Neural progenitor cell (in vitro differentiated cells): ENCODE results near the gene ZNF397. TPM values are rescaled to one million over a fixed set of nuclear protein-coding genes. Genes with fewer than 3 reads are reported as not detected.

ENCODE experiments used
- DNase-seq: peaks from one replicate; pipeline ENCODE4 v3.0.0-alpha.2; 2016; ENCODE audit warnings: low spot score
- H2AFZ ChIP-seq: fragments of 200-600 bp; sonication (generic); replicated peaks from 2 replicates; pipeline ENCODE4 v1.6.1; 2016; ENCODE audit warnings: antibody characterized with exemption
- H3F3A ChIP-seq: fragments of 200-600 bp; sonication (generic); 2 replicates; pipeline ENCODE4 v1.6.1; 2016; ENCODE audit warnings: antibody characterized with exemption, low read depth
- H3K27ac ChIP-seq: fragments of 200-600 bp; sonication (generic); 2 replicates; pipeline ENCODE4 v1.5.1; 2016; ENCODE audit warnings: mild to moderate bottlenecking
- H3K27me3 ChIP-seq: fragments of 200-600 bp; sonication (generic); 2 replicates; pipeline ENCODE4 v1.6.1; 2016; ENCODE audit warnings: mild to moderate bottlenecking, moderate library complexity
- H3K36me3 ChIP-seq: fragments of 200-600 bp; sonication (generic); 2 replicates; pipeline ENCODE4 v1.5.1; 2016
- H3K4me1 ChIP-seq: fragments of 200-600 bp; sonication (generic); 2 replicates; pipeline ENCODE4 v1.6.1; 2016; ENCODE audit warnings: mixed run types
- H3K4me2 ChIP-seq: fragments of 200-600 bp; sonication (generic); 2 replicates; pipeline ENCODE4 v1.6.1; 2016
- H3K4me3 ChIP-seq: fragments of 200-600 bp; sonication (generic); 2 replicates; pipeline ENCODE4 v1.5.1; 2016
- H3K79me2 ChIP-seq: fragments of 200-600 bp; sonication (generic); 2 replicates; pipeline ENCODE4 v1.6.1; 2016; ENCODE audit warnings: low read depth
- H3K9ac ChIP-seq: fragments of 200-600 bp; sonication (generic); 2 replicates; pipeline ENCODE4 v1.6.1; 2016
- H3K9me3 ChIP-seq: fragments of 200-600 bp; sonication (generic); 2 replicates; pipeline ENCODE4 v1.5.1; 2016; ENCODE audit warnings: low read depth
- H4K20me1 ChIP-seq: fragments of 200-600 bp; sonication (generic); 2 replicates; pipeline ENCODE4 v1.6.1; 2016; ENCODE audit warnings: low read depth
- H3K27ac Mint-ChIP-seq: 3 replicates; pipeline ENCODE4 v1.8.0; 2021; ENCODE audit warnings: mixed read lengths
- H3K27me3 Mint-ChIP-seq: 2 replicates; pipeline ENCODE4 v1.8.0; 2022; ENCODE audit warnings: low read depth, mild to moderate bottlenecking, inconsistent platforms, moderate library complexity, mixed read lengths; ENCODE audit not compliant: insufficient read depth
- H3K36me3 Mint-ChIP-seq: 3 replicates; pipeline ENCODE4 v1.8.0; 2021; ENCODE audit warnings: mixed read lengths
- H3K4me1 Mint-ChIP-seq: 3 replicates; pipeline ENCODE4 v1.8.0; 2021; ENCODE audit warnings: mixed read lengths
- H3K4me3 Mint-ChIP-seq: 3 replicates; pipeline ENCODE4 v1.8.0; 2021; ENCODE audit warnings: mild to moderate bottlenecking, moderate library complexity, mixed read lengths
- H3K9me3 Mint-ChIP-seq: 3 replicates; pipeline ENCODE4 v1.8.0; 2020; ENCODE audit warnings: mixed read lengths
- CTCF ChIP-seq: fragments of 200-600 bp; sonication (generic); IDR thresholded peaks from 2 replicates; pipeline ENCODE4 v1.5.1; 2017; ENCODE audit warnings: antibody characterized with exemption, mild to moderate bottlenecking
- EZH2 ChIP-seq: fragments of 200-600 bp; sonication (generic); IDR thresholded peaks from 2 replicates; pipeline ENCODE4 v1.6.1; 2017; ENCODE audit warnings: antibody characterized with exemption, mild to moderate bottlenecking, moderate library complexity
- EZH2phosphoT487 ChIP-seq: fragments of 200-600 bp; sonication (generic); IDR thresholded peaks from 2 replicates; pipeline ENCODE4 v1.6.1; 2017; ENCODE audit warnings: antibody characterized with exemption
- total RNA-seq: library from RNA; depleted of rRNA; stranded (reverse); fragments of >200 nt; gene quantifications from 2 replicates; pipeline ENCODE4 v1.2.3, GENCODE V29; 2015; ENCODE audit warnings: low replicate concordance

The ZNF397 gene
- 79.4 and 93.0 TPM in 2 replicates for total RNA-seq

GRCh38 chr18:35240664-35241447 is at the start of gene ZNF397:
Gene ZNF397, plus strand, starts transcription at chr18:35241034. Its CDS starts 1,437 bp downstream, at chr18:35242471.
- DNase-seq = peak; percentile 99
- Mint-ChIP-seq H3K27ac (peak within 1 kb of the TSS; percentile 100), H3K9me3 (peaks cover 15% of the 10 kb centered on the region), H3K27me3 (peaks cover 2% of the 10 kb centered on the region), H3K36me3 (peaks cover 39% of the 10 kb centered on the region), H3K4me1 (peaks cover 8% of the 10 kb centered on the region), H3K4me3 (peak within 1 kb of the TSS; percentile 96)
- Histone ChIP-seq H3K4me2 (peak within 1 kb of the TSS; percentile 88), H3K27ac (peak within 1 kb of the TSS; percentile 96), H3K27me3 (no peaks in the 10 kb centered on the region), H3K9ac (peak within 1 kb of the TSS; percentile 91), H3K9me3 (no peaks in the 10 kb centered on the region), H2AFZ (peak within 1 kb of the TSS; percentile 96), H3F3A (peaks cover 25% of the 10 kb centered on the region), H4K20me1 (no peaks in the 10 kb centered on the region), H3K4me1 (peaks cover 17% of the 10 kb centered on the region), H3K79me2 (peaks cover 38% of the 10 kb centered on the region), H3K36me3 (peaks cover 25% of the 10 kb centered on the region), H3K4me3 (peak within 1 kb of the TSS; percentile 75)
- no peak for TF ChIP-seq EZH2
- TF ChIP-seq CTCF = no peak
- TF ChIP-seq EZH2phosphoT487 = no peak

GRCh38 chr18:35191698-35192025 is 49.2 kb upstream of the ZNF397 start:
- Histone ChIP-seq H3K27ac (no peak overlapping the region), H3F3A (no peaks in the 10 kb centered on the region), H3K4me1 (peaks cover 12% of the 10 kb centered on the region), H3K4me2 (no peak overlapping the region), H3K9ac (no peak overlapping the region), H3K4me3 (no peak overlapping the region), H3K27me3 (no peaks in the 10 kb centered on the region), H2AFZ (peak overlapping the region; percentile 54), H3K79me2 (no peaks in the 10 kb centered on the region), H4K20me1 (no peaks in the 10 kb centered on the region), H3K9me3 (no peaks in the 10 kb centered on the region), H3K36me3 (no peaks in the 10 kb centered on the region)
- H3K27me3 Mint-ChIP-seq = no peaks in the 10 kb centered on the region
- no peak overlapping the region for H3K4me3 Mint-ChIP-seq
- DNase-seq = no peak
- peaks cover 37% of the 10 kb centered on the region for H3K4me1 Mint-ChIP-seq
- H3K27ac Mint-ChIP-seq = peak overlapping the region; percentile 9
- no peak for TF ChIP-seq CTCF
- TF ChIP-seq EZH2 = no peak
- TF ChIP-seq EZH2phosphoT487 = no peak
- no peaks in the 10 kb centered on the region for H3K9me3 Mint-ChIP-seq
- no peaks in the 10 kb centered on the region for H3K36me3 Mint-ChIP-seq

- TF ChIP-seq EZH2 = no peak
- TF ChIP-seq EZH2phosphoT487 = no peak
- no peak for TF ChIP-seq CTCF
- H3K27me3 Mint-ChIP-seq = no peaks in the 10 kb centered on the region
- H3K9me3 Mint-ChIP-seq = no peaks in the 10 kb centered on the region
- no peak for DNase-seq
- no peaks in the 10 kb centered on the region for H3K27me3 ChIP-seq
- no peaks in the 10 kb centered on the region for H3K36me3 ChIP-seq
- no peak overlapping the region for H3K4me3 Mint-ChIP-seq
- H3K79me2 ChIP-seq = no peaks in the 10 kb centered on the region
- peaks cover 37% of the 10 kb centered on the region for H3K4me1 Mint-ChIP-seq
- H3K4me2 ChIP-seq = no peak overlapping the region
- H3K27ac Mint-ChIP-seq = no peak overlapping the region
- no peak overlapping the region for H2AFZ ChIP-seq
- H3K4me1 ChIP-seq = peaks cover 9% of the 10 kb centered on the region
- H3K9ac ChIP-seq = no peak overlapping the region
- no peak overlapping the region for H3K4me3 ChIP-seq
- H3K27ac ChIP-seq = no peak overlapping the region
- H3F3A ChIP-seq = no peaks in the 10 kb centered on the region
- H3K9me3 ChIP-seq = no peaks in the 10 kb centered on the region
- H3K36me3 Mint-ChIP-seq = no peaks in the 10 kb centered on the region
- H4K20me1 ChIP-seq = no peaks in the 10 kb centered on the region
Measured at GRCh38 chr18:35192415-35192814, 48.4 kb upstream of the ZNF397 start.
